ENCODE data around the gene CCDC171.

- TF ChIP-seq, protein P1, sequence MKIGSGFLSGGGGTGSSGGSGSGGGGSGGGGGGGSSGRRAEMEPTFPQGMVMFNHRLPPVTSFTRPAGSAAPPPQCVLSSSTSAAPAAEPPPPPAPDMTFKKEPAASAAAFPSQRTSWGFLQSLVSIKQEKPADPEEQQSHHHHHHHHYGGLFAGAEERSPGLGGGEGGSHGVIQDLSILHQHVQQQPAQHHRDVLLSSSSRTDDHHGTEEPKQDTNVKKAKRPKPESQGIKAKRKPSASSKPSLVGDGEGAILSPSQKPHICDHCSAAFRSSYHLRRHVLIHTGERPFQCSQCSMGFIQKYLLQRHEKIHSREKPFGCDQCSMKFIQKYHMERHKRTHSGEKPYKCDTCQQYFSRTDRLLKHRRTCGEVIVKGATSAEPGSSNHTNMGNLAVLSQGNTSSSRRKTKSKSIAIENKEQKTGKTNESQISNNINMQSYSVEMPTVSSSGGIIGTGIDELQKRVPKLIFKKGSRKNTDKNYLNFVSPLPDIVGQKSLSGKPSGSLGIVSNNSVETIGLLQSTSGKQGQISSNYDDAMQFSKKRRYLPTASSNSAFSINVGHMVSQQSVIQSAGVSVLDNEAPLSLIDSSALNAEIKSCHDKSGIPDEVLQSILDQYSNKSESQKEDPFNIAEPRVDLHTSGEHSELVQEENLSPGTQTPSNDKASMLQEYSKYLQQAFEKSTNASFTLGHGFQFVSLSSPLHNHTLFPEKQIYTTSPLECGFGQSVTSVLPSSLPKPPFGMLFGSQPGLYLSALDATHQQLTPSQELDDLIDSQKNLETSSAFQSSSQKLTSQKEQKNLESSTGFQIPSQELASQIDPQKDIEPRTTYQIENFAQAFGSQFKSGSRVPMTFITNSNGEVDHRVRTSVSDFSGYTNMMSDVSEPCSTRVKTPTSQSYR (CRISPR knock-in tag; IDR thresholded peaks at IDR 0.05): no peak
- TF ChIP-seq MAX (CRISPR knock-in tag; IDR thresholded peaks at IDR 0.05) (no peak), NR1H2 (CRISPR knock-in tag; IDR thresholded peaks at IDR 0.05) (no peak)
- TF ChIP-seq, protein P2, sequence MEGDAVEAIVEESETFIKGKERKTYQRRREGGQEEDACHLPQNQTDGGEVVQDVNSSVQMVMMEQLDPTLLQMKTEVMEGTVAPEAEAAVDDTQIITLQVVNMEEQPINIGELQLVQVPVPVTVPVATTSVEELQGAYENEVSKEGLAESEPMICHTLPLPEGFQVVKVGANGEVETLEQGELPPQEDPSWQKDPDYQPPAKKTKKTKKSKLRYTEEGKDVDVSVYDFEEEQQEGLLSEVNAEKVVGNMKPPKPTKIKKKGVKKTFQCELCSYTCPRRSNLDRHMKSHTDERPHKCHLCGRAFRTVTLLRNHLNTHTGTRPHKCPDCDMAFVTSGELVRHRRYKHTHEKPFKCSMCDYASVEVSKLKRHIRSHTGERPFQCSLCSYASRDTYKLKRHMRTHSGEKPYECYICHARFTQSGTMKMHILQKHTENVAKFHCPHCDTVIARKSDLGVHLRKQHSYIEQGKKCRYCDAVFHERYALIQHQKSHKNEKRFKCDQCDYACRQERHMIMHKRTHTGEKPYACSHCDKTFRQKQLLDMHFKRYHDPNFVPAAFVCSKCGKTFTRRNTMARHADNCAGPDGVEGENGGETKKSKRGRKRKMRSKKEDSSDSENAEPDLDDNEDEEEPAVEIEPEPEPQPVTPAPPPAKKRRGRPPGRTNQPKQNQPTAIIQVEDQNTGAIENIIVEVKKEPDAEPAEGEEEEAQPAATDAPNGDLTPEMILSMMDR (IDR thresholded peaks at IDR 0.05): no peak
Observed at GRCh38 chr9:15842051-15842450, 289.2 kb downstream of the CCDC171 start.
